ENCODE data around the gene KCNQ1.

The KCNQ1 gene

DNA sequence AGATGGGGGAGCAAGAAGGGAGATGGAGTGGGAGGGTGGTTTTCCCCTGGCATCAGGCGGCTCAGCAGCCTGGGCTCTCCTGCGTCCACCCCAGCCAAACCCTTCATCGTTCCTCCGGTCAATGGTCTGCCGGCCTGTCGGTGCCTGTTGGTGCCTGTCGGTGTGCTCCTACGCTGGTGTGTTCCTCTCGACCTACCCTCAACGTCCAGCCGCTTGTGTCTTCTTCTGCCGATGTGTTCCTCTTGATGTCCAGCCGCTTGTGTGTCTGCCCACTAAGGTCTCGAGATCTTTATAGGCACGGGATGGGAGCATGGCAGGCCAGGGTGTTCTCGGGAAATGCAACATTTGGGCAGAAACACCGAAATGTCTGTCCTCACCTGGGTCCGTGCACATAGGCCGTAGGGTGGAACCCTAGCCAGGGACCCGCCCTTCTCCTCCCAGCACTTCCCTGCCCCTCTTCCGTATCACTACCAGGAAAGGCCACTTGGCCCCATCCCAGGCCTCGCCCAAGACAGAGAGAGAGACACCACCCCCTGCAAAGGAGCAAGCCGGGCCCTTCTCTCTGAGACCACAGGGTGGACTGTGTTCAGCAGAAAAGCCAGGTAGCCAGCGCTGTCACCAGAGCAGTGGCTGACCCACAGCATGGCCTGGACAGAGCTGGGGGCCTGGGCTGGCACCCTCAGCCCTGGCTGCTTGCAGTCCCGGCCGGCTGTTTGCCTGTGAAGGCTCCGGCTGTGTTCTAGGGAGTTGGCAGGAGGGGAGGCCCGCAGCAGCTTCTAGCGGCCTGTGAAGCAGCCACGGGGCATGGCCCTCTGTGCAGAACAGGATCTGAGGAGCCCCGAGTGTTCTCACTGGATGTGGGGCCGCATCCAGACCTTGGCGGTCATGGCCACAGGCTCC, 316.6 kb downstream of the KCNQ1 start:
- DNase-seq (ENCODE audit: low read depth, low spot score): no peak

DNA sequence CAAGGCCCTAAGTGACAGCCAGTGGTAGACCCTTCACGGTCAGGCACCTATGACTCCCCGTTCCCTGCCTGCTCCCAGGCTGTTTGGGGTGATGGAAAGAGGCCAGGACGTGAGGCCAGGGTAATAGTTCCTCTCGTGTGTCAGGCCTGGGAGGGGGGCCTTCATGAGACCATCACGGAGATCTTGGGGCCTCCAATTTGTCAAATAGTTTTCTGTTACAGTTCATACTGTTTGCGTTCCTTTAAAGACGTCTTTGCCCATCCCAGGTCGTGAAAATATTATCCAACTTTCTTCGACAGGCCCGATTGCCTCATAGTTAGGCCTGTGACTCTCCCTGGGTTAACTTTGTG, 317.2 kb downstream of the KCNQ1 start:
- DNase-seq (ENCODE audit: low read depth, low spot score): no peak

DNA sequence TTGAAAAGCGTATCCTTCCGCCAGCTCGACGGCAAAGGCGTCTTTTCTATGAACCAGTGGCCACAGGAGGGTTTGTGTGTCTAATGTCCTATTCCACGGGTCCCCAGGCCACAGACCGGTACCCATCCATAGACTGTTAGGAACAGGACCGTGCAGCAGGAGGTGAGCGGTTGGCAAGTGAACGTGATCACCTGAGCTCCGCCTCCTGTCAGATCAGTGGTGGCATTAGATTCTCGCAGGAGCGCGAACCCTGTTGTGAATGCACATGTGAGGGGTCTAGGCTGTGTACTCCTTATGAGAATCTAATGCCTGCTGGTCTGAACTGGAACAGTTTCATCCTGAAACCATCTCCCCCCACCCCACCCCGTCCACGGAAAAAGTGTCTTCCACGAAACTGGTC, 317.6 kb downstream of the KCNQ1 start:
- no peak for DNase-seq (ENCODE audit: low read depth, low spot score)

DNA sequence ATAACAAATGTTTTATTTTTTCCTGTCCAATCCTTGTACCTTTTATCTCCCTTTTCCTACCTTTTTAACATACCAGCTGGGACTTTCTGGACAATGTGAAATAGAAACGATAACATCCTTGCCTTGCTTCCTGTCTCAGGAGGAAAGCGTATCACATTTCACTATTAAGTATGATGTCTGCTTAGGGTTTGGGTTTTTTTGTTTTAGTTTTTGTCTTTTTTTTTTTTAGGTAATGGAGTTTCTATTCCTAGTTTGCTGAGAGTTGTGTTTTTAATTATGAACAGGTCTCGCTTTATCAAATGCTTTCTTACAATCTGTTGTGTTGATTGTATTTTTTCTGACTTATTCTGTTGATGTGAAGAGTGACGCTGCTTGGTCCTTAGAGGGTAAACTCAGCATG, 319.2 kb downstream of the KCNQ1 start:
- no peak for DNase-seq (ENCODE audit: low read depth, low spot score)

DNA sequence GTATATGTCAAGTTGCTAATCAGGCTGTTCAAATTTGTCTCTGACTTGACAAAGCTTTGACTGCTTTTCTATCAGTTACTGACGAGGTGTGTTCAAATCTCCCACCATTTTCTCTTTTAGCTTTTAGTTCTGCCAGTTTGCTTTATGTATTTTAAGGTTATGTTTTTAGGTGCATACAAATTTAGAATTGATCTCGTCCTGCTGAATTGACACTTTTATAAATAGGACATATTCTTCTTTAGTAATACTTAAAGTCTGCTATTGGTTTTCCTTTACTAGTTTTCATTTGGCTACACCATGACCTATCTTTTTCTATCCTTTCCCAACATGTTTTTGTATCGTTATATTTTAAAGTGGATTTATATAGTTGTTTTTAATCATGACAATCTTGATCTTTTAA, 320.7 kb downstream of the KCNQ1 start:
- no peak for DNase-seq (ENCODE audit: low read depth, low spot score)

DNA sequence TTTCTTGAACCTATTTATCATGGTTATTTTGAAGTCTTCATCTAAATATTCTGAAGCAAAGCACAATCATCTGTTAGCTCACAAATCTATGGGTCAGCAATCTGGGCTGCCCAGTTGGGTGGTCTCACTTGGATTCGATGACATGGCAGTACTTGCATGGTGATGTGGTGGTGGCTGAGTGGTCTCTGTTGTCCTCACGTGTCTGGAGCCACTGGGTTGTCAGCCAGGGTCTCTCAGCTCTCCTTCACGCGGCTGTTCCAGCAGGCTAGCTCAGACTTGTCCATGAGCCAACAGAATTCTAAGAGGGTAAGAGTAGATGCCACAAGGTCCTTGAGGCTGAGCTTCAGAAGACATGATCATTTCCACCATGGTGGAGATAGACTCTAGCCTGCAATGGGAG, 321.4 kb downstream of the KCNQ1 start:
- DNase-seq (ENCODE audit: low read depth, low spot score): no peak

DNA sequence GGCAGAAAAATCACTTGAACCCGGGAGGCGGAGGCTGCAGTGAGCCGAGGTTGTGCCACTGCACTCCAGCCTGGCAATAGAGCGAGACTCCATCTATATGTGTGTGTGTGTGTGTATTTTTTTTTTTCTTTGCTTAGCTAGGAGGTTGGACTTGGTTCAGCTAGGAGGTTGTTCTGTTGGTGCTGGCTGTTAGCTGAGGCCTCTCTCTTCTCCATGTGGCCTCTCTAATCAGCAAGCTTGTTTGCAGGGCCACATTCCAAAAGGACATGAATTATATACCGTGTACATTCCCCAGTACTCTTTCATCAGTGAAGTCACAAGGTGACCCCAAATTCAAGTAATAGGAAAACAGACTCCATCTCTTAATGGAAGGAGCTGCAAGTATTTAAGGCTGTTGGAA, 322.3 kb downstream of the KCNQ1 start:
- no peak for DNase-seq (ENCODE audit: low read depth, low spot score)

DNA sequence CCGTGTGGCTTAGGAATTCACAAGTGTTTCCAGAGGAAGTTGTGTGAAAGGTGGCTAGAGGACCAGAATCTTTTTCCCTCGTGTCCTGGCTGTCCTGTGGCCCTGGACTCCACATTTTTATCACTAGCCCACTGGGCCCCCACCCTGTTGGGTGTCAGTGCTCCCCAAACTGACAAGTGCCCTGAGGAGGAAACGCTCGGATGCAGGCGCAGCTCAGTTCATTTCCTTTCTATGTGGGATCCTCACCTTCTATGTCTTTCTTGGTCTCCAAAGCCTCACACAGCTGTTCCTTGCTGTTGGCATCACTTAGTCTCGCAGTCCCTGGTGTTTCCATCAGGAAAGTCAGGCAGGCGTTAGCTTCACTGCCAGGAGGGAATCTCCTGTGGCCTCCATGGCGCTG, 323.0 kb downstream of the KCNQ1 start:
- no peak for DNase-seq (ENCODE audit: low read depth, low spot score)

DNA sequence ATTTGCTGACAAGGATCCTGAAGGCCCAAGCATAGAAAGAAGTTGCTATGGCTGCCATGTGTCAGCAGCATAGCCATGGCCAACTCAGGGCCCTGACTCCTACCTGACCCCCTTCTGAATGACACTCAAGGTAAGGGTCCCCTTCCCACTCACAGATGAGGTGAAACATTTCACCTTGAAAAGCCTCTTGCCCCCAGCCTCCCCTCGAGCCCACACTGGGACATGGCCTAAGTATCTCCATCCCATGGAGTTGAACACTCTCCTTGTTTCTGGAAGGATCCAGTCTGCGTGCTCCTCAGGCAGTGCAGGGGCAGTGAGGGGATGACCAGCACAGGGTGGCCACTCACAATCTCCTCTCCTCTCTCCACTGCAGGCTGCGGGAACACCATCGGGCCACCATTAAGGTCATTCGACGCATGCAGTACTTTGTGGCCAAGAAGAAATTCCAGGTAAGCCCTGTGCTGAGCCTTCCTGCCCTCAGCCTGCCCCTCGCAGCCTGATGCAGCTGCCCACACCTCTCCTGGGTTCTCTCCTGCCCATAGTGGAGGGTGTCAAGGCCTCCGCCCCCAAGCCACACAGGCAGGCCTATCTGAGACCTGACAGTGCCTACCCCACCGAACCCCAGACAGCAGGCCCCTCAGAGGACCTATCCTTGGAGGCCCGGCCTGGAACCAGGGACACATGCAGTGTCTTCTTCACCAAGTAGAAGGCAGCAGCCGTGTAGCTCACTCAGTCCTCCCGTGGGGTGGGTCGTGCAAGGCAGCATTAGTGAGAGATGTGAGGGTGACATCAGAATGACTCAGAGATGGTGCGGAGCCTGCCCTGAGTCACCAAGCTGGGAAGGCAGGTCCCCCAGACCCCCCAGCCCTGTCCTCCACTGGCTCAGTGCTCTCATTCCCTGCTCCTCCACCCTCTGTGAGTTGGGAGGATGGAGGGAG, 323.9 kb downstream of the KCNQ1 start:
- DNase-seq (ENCODE audit: low read depth, low spot score): no peak

DNA sequence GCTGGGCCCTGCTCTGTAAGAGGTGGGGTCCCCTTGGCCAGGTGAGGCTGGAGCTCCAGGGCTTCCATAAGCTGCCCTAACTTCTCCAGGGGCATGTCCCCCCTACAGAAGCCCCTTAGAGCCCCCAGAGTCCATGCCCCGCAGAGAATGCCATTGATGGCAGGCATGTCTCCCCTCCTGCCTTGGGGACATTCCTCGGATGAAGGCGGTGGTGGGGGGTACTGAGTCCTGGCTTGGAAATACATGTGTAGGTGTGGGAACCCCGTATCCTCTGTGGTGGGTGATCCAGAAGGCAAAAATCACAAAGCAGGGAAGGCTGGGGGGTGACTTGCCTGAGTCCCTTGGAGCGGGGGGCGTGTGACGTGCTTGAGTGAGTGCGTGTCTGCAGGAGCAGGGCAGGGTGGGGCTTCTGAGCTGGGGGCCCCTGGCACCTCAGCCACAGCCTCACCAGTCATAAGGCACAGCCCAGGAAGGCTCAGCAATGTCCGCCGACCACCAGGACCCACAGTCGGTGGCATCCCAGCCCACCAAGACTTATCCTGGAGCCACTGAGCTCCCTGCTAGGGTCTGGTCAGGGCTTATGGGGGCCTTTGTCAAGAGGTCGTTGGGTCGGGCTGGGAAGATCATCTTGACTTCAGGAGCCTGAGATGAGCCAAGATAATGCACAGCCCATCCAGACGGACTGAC, 324.7 kb downstream of the KCNQ1 start:
- DNase-seq (ENCODE audit: low read depth, low spot score): no peak

DNA sequence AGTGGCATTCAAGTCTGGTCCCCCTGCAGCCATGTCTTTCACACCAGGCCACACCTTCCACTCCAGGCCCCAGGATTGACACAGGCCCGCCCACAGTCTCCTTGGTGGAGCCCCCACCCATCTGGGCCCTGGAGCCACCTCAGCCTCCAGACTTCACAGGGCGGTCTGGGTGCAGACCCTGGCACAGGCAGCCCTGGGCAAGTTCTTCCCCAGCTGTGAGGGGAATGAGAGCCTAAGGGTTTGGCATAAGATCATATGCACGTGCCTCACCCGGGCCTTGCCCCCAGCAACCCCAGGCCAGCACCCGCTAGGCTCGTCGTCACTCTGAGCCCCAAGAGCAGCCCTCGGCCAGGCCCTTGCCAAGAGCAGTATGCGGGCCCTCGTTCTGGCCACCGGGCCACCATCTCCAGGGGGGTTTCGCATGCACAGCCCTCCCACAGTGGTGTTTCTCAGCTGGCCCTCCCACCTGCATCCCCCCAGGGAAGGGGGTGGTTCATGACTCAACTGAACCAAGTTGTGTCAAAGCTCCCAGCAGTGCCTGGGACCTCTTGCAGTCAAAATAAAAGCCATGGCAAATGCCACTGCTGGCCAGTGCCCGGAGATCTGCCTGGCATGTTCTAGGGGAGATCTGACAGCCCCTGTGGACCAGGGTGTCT, 325.4 kb downstream of the KCNQ1 start:
- no peak for DNase-seq (ENCODE audit: low read depth, low spot score)

DNA sequence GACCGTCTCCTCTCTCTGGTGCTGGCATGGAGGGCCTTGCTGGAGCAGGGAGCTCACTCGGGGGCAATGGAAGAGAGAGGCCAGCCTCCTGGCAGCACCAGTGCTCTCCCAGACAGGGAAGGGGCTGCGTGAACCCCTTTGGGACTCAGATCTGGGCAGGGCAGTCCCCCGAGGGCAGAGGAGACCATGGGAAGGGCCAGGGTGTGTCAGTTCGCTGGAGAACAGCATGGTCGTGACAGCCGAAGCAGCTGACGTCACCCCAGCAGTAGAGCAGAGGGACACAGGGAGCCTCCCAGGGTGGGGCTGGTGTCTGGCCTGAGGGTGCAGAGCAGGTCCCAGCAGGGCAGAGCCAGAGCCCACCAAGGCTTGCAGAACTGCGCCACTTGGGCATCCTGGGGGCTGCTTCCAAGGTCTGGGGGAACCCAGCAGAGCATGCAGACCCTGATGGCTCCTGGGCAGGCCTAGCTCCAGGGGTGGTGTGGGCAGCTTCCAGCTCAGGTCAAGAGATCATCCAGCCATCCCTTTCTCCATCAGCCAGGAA, 326.0 kb downstream of the KCNQ1 start:
- no peak for DNase-seq (ENCODE audit: low read depth, low spot score)

DNA sequence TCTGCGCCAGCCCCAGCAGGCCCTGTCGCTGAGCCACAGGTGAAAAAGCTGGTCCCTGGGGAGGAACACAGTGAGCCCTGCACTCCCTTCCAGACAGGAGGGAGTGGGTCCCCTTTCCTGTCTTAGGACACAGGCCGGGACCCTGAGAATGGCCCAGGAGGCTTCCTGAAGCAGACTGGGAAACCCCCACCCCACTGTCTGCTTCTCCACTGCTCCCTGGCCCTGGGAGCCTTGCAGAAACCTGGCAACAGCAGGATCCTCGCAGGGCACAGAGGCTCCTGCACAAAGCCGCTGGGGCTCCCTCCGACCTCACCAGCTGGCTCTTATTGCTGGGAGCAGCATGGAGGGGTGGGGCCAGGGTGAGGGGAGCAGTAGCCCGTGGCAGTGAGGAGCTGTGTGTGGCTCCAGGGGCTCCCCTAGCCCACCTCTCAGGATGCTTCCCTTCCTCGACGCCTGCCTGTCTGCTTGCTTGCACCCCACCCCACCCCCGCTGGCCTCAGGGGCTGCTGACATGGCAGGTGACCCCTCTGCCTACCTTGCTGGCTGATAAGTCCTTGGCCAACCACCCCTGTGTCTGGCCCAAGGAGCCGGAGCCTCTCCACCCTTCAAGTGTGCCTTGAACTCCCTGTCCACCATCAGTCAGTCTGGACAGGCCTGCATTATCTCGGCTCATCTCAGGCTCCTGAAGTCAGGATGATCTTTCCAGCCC, 327.1 kb downstream of the KCNQ1 start:
- no peak for DNase-seq (ENCODE audit: low read depth, low spot score)

DNA sequence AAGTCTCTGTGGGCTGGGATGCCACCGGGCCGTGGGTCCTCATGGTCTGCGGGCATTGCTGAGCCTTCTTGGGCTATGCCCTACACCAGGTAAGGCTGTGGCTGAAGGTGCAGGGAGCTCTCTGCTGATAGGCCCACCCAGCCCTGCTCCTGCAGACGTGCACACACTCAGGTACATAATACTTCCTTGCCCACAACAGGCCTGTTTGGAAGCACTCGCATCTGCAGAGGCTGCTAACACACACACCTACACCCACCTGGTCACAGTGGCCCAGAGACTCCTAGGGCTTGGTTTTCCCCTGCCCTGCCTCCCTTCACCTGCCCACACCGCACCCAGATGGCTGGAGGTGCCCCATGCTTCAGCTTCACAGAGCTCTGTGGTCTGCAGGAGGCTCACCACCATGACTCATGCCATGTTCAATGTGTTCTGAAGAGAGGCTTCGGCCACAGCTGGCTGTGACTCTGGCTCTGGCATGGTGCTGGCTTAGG, 327.8 kb downstream of the KCNQ1 start:
- DNase-seq (ENCODE audit: low read depth, low spot score): no peak

DNA sequence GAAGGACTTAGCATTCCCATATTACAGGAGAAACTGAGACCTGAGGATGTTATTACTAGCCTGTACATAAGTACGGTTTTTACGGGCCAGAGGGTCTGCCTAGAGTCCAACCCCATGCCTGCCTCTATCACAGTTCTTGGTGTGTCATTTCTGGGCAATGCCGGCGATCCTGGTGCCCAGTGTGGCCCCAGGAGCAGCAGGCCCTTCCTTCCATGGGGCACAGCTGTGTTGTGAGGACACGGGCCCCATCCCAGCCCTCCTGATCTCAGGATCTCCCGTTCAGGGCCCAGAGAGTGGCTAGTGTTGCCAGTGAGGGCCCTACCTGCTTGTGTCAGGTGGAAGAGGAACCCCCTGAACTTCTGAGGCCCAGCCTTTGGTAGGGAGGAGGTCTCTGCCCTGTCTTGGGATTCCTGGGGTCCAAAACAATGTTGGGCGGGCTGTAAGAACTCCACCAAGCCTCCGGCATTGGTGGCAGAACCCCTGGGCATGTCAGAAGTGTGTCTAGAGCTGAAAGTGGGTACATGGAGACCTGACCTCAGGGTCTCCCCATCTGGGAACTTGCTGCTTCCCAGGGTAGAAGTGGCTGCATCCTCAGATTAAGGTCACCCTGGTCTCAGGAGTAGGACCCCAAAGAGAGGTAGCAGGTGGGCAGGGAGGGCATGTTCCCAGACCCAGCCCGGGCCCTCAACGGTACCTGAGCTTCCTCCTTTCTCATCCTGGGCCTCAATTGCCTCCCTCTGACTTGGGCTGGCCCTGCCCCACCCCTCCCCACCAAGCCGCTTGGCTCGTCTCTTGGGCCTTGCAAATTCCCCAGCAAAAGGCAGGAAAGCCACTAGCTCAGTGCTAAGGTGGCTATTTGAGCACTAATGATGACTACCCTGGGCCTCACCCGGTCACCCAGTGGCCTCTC, 329.6 kb downstream of the KCNQ1 start:
- DNase-seq (ENCODE audit: low read depth, low spot score): no peak

DNA sequence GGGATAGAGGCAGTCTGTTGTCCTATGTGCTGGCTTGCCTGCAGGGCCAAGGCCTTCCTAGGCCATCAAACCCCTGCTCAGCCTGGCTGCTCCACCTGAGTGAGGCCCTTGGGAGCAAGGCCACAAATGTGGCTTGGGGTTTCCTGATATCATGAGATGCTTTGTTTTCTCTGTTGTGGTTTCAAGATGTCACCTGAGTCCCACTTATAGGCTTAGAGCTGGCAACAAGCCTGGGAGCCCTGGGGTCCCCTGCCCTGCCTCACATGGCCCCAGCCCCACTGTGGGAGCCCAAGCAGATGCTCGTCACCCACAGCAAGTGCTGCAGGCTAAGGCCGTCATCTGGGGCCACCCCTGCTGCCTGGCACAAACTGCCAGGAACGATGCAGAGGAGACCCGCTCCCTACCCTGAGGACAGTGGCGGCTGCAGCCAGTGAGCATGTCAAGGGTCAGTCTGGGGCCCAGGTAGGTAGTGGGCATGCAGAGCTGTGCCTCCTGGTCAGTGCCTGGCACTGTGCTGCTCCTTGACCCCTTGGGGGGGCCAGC, 330.3 kb downstream of the KCNQ1 start:
- DNase-seq (ENCODE audit: low read depth, low spot score): no peak

DNA sequence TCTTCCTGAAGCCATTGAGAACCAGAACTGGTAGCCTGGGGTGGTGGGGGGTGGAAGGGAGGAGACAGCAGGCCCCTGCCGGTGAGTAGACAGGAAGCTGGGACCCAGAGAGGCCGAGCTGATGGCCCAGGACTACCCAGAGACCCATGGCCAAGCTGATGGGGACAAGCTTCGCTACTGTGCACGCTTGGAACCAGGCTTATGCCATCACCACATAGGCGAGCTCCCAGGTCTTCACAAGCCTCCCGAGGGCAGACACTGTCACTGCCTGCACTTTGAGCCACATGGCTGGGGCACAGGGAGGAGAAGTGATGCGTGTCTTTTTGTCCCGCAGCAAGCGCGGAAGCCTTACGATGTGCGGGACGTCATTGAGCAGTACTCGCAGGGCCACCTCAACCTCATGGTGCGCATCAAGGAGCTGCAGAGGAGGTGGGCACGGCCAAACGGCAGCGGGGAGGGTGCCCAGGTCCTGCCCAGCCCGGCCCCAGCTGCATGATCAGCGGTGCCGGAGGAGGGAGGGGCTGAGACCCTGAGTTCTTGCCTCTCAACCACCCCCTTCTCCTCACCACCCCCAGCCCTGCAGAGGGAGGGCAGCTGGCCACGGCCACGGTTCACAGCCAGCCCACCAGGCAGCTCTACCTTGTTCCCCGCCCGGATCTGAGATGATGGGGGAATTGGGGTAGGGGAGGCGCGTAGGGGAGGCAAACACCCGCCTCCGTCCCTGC, 331.0 kb downstream of the KCNQ1 start:
- DNase-seq (ENCODE audit: low read depth, low spot score): no peak

DNA sequence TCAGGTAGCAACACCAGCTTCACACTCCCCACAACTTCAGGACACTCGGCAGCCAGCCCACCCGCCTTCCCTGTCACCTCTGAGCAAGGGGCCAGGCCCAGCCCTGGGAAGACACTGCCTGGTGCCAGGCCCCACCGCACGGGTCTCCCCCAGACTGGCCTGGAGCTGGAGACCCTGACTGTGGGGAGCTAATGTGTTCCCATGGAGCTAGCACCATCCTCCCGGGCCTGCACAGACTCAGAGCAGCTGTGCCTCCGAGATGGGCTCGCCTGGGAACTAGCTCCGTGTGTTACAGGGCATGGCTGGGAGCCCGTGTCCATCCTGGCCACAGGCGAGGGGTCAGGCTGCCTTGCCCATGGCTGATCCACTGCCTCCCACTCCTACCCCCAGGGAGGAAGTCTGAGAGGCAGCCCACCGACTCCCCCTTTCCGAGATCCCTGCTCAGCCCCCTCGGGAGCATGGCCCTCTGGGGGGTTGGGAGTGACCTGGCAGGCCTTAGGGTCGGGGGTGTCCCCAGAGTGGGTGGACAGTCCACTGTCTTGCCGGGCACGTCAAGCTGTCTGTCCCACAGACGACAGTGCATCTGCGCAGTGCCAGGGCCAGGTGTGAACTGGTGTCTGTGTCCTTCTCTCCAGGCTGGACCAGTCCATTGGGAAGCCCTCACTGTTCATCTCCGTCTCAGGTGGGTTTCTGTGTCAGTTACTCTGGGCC, 331.7 kb downstream of the KCNQ1 start:
- DNase-seq (ENCODE audit: low read depth, low spot score): no peak

All from activated naive CD8-positive, alpha-beta T cell treated with anti-CD3 and anti-CD28 coated beads, Interleukin-2, amount 50 U/mL, for 16 hours (primary cell).